ENCODE measurements around the gene CUBN. TPM values are rescaled to one million over a fixed set of nuclear protein-coding genes. Genes with fewer than 3 reads are reported as not detected.

The CUBN gene
- total and polyA plus RNA-seq, 9 of the 15 experiments (the other 6 are each of a cell fraction or from before 2014, with no cell fraction given): 0.04 to 0.33 (median 0.09) TPM

DNA sequence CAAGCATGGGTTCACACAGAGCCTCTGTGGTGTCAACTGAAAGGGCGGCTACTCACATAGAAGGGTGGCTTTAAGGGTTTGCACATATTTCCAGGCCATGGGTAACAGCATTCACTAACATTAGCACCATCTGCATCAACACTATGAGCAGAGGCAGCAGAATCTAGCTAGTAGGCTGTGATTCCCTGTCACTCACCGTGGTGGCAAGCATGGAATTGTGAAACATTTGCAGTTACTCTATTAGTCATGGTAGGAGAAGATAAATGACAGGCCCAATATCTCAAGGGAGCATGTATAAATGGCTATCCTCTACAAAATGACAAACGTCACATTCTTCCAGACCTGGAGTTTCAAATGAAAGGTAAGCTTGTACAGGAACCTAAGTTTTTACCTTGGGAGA is 32.2 kb upstream of the CUBN start (continued):
- peak in 1 of 2 experiments; percentile 29 for TF ChIP-seq NCOA2 (IDR thresholded peaks at IDR 0.05; ENCODE audit: partially characterized antibody in 2 of 2)
- peak; percentile 67 for TF ChIP-seq TCF3 (CRISPR knock-in tag; IDR thresholded peaks at IDR 0.05)
- TF ChIP-seq CBFA2T2 (conservative IDR thresholded peaks at IDR 0.05): peak; percentile 47
- TF ChIP-seq CSDE1 (IDR thresholded peaks at IDR 0.05): no peak
- no peak for TF ChIP-seq ZNF764 (CRISPR knock-in tag; IDR thresholded peaks at IDR 0.05; ENCODE audit: low read depth)
- TF ChIP-seq LEF1 (IDR thresholded peaks at IDR 0.05): no peak
- TF ChIP-seq TRIM24 (IDR thresholded peaks at IDR 0.05): peak; percentile 50 to 57; a peak in 2 of 4 replicates
- no peak for TF ChIP-seq NFIX (CRISPR knock-in tag; IDR thresholded peaks at IDR 0.05; ENCODE audit: low read depth)
- TF ChIP-seq U2AF1 (optimal IDR thresholded peaks at IDR 0.05; ENCODE audit: low read depth, low read length): no peak
- no peak for TF ChIP-seq ZBTB8A (IDR thresholded peaks at IDR 0.05; ENCODE audit: partially characterized antibody)
- no peak for TF ChIP-seq NFXL1 (CRISPR knock-in tag; IDR thresholded peaks at IDR 0.05)
- TF ChIP-seq, protein P1, sequence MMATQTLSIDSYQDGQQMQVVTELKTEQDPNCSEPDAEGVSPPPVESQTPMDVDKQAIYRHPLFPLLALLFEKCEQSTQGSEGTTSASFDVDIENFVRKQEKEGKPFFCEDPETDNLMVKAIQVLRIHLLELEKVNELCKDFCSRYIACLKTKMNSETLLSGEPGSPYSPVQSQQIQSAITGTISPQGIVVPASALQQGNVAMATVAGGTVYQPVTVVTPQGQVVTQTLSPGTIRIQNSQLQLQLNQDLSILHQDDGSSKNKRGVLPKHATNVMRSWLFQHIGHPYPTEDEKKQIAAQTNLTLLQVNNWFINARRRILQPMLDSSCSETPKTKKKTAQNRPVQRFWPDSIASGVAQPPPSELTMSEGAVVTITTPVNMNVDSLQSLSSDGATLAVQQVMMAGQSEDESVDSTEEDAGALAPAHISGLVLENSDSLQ (IDR thresholded peaks at IDR 0.05): peak; percentile 95
- TF ChIP-seq TARDBP (IDR thresholded peaks at IDR 0.05): no peak
- peak; percentile 57; the same call in 1 of the 2 replicates for TF ChIP-seq ARID1B (IDR thresholded peaks at IDR 0.05)
- TF ChIP-seq DPF2 (IDR thresholded peaks at IDR 0.05): peak; percentile 45; the same call in 1 of the 2 replicates
- TF ChIP-seq, protein P2, sequence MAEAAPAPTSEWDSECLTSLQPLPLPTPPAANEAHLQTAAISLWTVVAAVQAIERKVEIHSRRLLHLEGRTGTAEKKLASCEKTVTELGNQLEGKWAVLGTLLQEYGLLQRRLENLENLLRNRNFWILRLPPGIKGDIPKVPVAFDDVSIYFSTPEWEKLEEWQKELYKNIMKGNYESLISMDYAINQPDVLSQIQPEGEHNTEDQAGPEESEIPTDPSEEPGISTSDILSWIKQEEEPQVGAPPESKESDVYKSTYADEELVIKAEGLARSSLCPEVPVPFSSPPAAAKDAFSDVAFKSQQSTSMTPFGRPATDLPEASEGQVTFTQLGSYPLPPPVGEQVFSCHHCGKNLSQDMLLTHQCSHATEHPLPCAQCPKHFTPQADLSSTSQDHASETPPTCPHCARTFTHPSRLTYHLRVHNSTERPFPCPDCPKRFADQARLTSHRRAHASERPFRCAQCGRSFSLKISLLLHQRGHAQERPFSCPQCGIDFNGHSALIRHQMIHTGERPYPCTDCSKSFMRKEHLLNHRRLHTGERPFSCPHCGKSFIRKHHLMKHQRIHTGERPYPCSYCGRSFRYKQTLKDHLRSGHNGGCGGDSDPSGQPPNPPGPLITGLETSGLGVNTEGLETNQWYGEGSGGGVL (CRISPR knock-in tag; IDR thresholded peaks at IDR 0.05): no peak
- peak in 1 of 2 experiments; percentile 9; a peak in 1 of 4 replicates for TF ChIP-seq RCOR1 (IDR thresholded peaks at IDR 0.05; ENCODE audit: borderline replicate concordance in 1 of 2, low read depth in 2 of 2, low read length in 2 of 2)

All from K562 (cell line).